DMS114 treated with DMSO at 0.1 percent for 48 hours (cell line): ENCODE data around the gene ZNF778.

Source experiments
- DNase-seq: peaks from one replicate; lab custom pipeline; 2025; ENCODE audit not compliant: unreplicated experiment; lab: John Stamatoyannopoulos, UW

The ZNF778 gene

DNA sequence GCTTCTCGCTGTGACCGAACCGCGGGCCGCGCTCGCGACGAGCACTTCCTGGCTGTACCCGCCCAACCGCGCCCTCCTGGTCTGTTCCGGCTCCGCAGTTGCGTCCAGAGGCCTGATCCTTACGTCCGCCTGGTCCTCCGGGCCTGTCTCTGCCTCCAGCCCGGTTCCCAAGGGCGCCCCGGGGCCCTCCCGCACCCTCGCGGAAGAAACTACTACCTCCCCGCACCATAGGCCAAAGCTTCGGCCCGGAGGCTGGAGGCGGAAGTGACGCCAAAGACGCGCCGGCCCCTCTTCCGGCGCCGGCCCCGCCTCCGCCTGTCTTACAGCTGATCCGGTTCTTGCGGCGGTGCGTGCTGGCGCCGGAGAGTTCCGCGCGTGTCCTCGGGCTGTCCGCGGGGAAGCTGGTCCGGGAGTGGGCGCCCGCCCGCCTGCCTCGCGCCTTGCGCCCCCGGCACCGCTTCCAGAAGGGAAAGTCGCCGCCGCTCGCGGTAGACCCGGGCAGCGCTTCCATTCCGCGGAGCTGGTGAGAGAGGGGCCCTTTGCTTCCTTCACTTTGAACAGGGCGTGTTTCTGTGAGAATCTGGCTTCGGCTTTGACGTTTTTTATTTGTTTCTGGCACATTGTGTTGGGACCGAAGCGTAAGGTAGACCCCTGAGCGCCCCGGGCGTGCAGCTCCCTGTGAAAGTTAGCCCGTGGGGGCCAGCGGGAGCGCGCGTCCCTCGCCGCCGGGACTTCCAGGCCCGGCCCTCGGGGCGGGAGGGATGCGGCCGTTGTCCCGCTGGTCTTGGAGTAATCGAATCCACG is at the start of gene ZNF778:
Gene ZNF778 (plus strand): TSS at position 316 of the 804 bp plus-strand sequence. CDS start 3,425 bp downstream, outside the sequence.
- peak; percentile 85 for DNase-seq

DNA sequence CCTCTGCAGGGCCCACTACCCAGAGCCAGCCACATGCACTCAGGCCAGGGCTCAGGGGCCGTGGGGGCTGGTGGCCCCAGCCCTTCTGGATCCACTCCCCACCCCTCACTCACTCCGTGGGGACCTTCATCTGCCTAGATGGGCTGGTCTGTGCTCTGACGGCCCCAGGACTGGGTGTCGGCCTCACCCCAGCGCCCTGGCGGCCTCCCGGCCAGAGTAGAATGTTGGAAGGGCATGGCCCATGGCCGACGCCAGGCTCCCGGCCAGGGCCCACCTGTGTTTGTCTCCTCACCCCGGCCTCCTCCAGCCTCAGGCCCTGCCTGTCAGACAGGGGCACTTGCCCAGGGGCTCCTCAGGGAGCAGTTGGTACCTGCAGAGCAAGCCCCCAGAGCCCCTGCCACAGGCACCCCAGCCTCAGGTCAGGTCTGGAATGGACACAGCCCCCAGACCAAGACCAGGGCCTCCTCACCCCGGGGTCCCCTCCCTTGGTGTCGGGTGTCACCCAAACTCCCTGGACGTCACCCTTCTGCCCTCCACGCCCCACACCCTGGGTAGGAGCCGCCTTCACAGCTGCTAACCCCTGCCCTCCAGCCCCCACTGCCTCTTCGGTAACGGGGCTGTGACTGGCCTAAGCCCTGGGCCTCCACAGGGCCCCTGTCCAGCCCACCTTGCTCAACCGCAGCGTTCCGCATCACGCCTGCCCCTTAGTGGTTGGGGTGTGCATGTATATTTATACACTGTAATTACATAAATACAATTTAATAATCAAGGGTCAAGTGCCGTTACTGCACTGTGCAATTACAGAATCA is 48.9 kb upstream of the ZNF778 start:
- no peak for DNase-seq

- DNase-seq: no peak
Observed at GRCh38 chr16:89169778-89170177, 47.7 kb upstream of the ZNF778 start.

DNA sequence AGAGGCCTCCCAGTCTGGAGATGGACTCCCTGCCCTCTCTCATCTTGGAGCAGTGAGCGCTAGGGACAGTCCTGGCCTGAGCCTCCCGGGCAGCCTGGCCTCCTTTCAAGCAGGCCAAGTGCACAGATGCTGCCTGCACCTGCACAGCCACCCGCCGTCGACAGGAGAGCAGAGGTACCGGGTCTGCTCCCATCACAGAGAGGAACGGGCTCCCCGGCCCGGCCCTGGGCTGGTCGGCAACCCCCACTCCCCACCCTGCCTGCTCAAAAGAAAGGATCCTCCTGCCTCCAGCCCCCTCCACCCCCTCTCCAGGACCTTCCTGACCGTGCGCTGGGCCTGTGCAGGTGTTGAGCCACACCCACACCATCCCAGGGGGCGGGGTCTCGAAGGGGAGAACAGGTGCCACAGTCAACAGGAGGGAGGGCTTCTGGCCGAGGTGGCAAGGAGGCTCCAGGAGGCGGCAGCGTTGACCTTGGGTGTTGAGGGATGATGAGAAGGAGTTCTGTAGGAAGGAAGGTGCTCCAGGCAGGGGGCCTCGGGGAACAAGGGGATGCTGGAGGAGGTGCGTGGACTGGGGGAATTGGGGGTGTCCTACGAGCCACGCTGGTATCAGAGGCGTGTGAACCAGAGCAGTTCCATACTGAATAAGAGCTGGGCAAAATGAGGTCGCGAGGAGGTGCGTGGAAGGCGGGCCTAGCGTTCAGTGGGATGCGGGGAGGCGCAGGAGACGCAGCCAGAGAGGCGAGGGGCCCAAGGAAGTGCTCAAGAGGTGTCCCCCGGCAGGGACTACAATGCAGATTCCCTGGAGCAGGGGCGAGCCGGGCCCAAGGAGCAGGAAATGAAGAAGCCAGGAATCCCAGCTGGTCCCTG is 46.9 kb upstream of the ZNF778 start:
- DNase-seq: no peak

- DNase-seq: peak; percentile 62
Observed at GRCh38 chr16:89171216-89172170, 46.0 kb upstream of the ZNF778 start, which contains the start of gene CDH15. CDH15 (plus strand) TSS chr16:89171748; CDS start chr16:89171832, 84 bp downstream.

GRCh38 chr16:89172171-89172527 is 45.4 kb upstream of the ZNF778 start:
- no peak for DNase-seq

DNA sequence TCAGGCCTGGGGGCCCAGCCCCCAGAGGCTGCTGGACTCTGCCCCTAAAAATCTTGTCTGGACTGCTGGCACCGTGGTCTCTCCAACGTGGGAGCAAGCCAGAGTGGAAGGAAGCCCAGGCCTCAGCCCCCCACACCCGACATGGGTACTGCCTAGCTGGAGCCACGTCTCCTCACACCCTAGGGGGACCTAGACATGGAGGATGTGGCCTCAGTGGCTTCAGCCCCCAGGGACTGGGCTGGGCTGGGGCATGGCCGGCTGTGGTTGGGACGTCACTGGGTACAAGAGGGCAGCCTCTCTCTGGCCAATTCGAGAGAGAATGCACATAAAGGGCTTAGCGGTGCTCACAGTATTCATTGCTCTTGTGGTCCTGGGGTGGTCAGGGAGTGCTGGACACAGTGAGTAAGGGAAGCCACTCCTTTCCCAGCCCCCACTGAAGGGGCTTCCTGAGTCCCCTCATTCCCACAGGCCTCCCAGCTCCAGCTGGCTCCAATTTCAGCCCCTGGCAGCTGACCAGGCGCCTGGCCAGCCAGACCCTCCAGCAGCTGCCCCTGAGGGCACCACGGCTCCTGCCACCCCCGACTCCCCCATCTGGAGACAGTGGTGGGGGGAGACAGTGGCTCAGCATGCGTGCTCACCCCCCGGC is 44.9 kb upstream of the ZNF778 start:
- no peak for DNase-seq

- DNase-seq: no peak
Observed at GRCh38 chr16:89173174-89173921, 44.2 kb upstream of the ZNF778 start.

GRCh38 chr16:89174055-89174827 is 43.3 kb upstream of the ZNF778 start:
- no peak for DNase-seq

- no peak for DNase-seq
Observed at GRCh38 chr16:89174877-89175276, 42.6 kb upstream of the ZNF778 start.

GRCh38 chr16:89175280-89176146 is 42.0 kb upstream of the ZNF778 start:
- no peak for DNase-seq

DNA sequence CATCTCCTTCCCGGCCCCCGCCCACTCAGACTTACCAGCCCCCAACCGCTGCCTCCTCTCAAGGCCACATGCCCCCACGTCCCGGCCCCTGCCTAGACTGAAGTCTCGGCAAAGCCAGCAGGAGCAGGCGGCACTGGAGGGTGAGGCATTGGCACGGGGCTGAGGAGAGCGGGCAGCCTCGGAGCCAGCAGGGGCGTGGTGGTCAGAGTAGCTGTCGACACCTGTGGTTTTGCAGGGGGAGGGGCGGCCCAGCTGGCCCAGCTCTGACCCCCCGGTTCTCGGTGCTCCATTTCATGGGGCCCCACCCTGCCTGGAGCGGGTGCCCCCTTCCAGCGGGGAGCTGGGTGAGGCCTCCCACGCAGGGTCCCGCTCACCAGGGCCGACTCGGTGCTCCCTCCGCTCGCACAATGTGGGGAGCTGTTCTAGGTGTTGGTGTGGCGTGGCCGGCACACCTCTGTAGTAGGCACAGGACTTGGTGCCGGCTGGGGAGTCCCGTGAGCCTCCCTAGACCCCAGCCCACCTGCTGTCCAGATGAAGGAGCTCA is 41.3 kb upstream of the ZNF778 start:
- no peak for DNase-seq

DNA sequence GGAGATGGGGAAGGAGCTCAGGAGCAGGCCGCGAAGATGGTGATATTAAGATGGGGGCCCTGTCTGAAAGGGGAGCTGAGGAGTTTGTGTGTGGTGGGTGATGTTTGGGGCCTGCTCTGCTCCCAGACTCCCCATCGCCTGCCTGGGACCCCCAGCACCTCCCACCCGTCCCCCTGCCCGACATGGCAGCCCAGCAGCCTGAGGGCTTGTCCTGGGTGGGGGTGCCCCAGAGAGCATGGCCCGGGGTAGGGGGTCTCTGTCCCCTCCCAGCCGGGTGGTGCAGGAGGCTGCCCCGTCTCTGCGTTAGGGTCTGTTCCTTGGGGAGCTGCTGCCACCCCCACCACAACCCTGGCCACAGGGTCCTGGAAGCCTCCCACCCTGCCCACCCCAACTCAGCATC is 40.8 kb upstream of the ZNF778 start:
- no peak for DNase-seq

DNA sequence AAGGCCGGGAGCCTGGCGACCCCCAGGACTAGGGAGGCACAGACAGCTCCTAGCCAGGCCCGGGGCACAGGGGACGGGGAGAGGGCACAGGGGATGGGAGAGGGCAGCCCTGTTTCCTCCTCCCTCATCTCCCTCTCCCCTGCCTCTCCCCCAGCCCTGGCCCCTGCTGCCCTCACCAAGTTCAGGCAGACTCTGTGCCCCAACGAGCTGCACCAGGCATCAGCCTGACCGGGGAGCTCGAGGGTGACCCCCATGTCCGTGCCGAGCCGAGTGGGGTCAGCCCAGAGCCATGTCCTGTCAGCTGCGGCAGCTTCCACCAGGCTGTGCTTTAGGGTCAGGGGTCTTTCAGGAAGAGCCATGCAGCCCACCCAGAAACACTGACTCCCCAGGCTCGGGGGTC is 40.0 kb upstream of the ZNF778 start:
- DNase-seq: no peak

DNA sequence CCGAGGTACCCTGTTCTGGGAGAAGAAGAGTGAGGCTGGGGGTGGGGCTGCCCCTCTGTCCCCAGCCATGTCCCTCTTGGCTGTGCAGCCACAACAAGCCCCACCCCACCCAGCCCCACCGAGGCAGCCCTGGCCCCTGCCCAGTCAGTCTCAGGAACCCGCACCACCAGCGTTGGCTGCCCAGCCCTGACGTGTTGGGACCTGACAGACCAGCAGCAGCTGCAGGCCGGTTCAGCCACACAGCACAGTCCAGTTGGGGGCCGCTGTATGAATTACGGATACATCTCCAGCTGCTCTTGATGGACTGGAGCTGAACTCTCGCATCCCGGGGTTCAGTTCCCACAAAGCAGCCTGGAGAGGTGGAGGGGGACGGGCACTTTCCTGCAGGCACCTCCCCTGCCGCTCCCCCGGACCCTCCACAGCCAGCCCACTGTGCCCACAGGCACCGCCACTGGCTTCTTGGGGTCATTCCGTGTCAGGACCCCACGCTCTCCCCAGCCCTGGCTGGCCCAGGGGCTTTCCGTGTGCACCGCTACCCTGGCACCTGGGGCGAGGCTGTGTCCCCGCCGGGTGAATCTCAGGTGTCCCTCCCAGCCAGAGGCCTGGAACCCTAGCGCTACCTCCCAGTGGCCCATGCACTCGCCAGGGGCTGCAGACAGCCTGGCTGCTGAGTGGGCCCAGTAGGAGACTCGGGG is 38.9 kb upstream of the ZNF778 start:
- no peak for DNase-seq

- DNase-seq: no peak
Observed at GRCh38 chr16:89179148-89179484, 38.4 kb upstream of the ZNF778 start.
